Naive thymus-derived CD4-positive, alpha-beta T cell (primary cell): ENCODE data around the gene CUEDC1. TPM values are rescaled to one million over a fixed set of nuclear protein-coding genes. Genes with fewer than 3 reads are reported as not detected.

Experiments
- ATAC-seq: fragments of 150-1000 bp; cut with Tn5 transposase; 2 replicates; pipeline ENCODE4 v1.10.0; 2021; ENCODE audit warnings: mild to moderate bottlenecking, moderate library complexity
- CTCF ChIA-PET: fragments of 350-600 bp; sonication (Branson Sonifier 250); formaldehyde crosslinking; loops from one replicate; lab custom pipeline; 2021; ENCODE audit warnings: antibody characterized with exemption; lab: Charles Lee
- POLR2A ChIA-PET: fragments of 350-600 bp; sonication (Branson Sonifier 250); formaldehyde crosslinking; loops from one replicate; lab custom pipeline; 2021; ENCODE audit warnings: antibody characterized with exemption, inconsistent platforms; lab: Charles Lee
- DNase-seq, 9 donors: peaks; one replicate each; pipeline versions ENCODE4 v3.0.0 to v3.0.0-alpha.2; 2020 to 2022; ENCODE audit warnings: mixed read lengths in 1 of 9
- H3K27ac ChIP-seq: one replicate; pipeline ENCODE4 v1.7.0; 2013; ENCODE audit warnings: mild to moderate bottlenecking, low read depth, low read length, moderate library complexity
- H3K27me3 ChIP-seq, 2 donors: one replicate each; pipeline ENCODE4 v1.7.0; 2013; ENCODE audit warnings: low read length in 2 of 2, mild to moderate bottlenecking in 2 of 2, moderate library complexity in 2 of 2; ENCODE audit not compliant: control insufficient read depth in 2 of 2, insufficient read depth in 2 of 2
- H3K36me3 ChIP-seq, 3 experiments: 1 replicate in 2 of 3; 2 replicates in 1 of 3; pipeline ENCODE4 v1.7.0; 2013; ENCODE audit warnings: low read length in 3 of 3, mild to moderate bottlenecking in 3 of 3, moderate library complexity in 1 of 3; ENCODE audit not compliant: insufficient read depth in 3 of 3, control insufficient read depth in 2 of 3
- H3K4me1 ChIP-seq, 2 donors: one replicate each; pipeline ENCODE4 v1.7.0; 2013; ENCODE audit warnings: low read length in 2 of 2, mild to moderate bottlenecking in 2 of 2, moderate library complexity in 1 of 2; ENCODE audit not compliant: control insufficient read depth in 2 of 2, insufficient read depth in 2 of 2
- H3K4me3 ChIP-seq: 2 replicates; pipeline ENCODE4 v1.7.0; 2013; ENCODE audit warnings: mild to moderate bottlenecking, low read length
- H3K9me3 ChIP-seq, 3 experiments: 1 replicate in 2 of 3; 2 replicates in 1 of 3; pipeline ENCODE4 v1.7.0; 2013; ENCODE audit warnings: low read length in 3 of 3; ENCODE audit not compliant: control insufficient read depth in 2 of 3
- H3K27ac Mint-ChIP-seq, 9 donors: one replicate each; pipeline ENCODE4 v1.8.0; 2020 to 2022; ENCODE audit warnings: mixed read lengths in 9 of 9, mild to moderate bottlenecking in 8 of 9, moderate library complexity in 5 of 9, inconsistent platforms in 2 of 9
- H3K27me3 Mint-ChIP-seq, 5 donors: one replicate each; pipeline ENCODE4 v1.8.0; 2021 to 2022; ENCODE audit warnings: mixed read lengths in 5 of 5, mild to moderate bottlenecking in 1 of 5
- H3K36me3 Mint-ChIP-seq, 5 donors: one replicate each; pipeline ENCODE4 v1.8.0; 2020 to 2022; ENCODE audit warnings: mixed read lengths in 5 of 5, mild to moderate bottlenecking in 3 of 5, inconsistent platforms in 1 of 5
- H3K4me1 Mint-ChIP-seq, 7 donors: one replicate each; pipeline ENCODE4 v1.8.0; 2020 to 2022; ENCODE audit warnings: mixed read lengths in 7 of 7, mild to moderate bottlenecking in 3 of 7, inconsistent platforms in 1 of 7
- H3K4me3 Mint-ChIP-seq, 10 donors: one replicate each; pipeline ENCODE4 v1.8.0; 2020 to 2022; ENCODE audit warnings: mild to moderate bottlenecking in 10 of 10, mixed read lengths in 10 of 10, moderate library complexity in 6 of 10, inconsistent platforms in 2 of 10
- H3K9me3 Mint-ChIP-seq, 11 donors: one replicate each; pipeline ENCODE4 v1.8.0; 2020 to 2022; ENCODE audit warnings: mixed read lengths in 11 of 11, mild to moderate bottlenecking in 4 of 11, inconsistent platforms in 1 of 11, moderate library complexity in 1 of 11
- intact Hi-C, 2 donors: fragments of 100-400 bp; cut with micrococcal nuclease; formaldehyde crosslinking; loops; one replicate each; pipeline ENCODE4 v1.15.1; 2023
- polyA plus RNA-seq, 2 donors: library from polyadenylated mRNA; unstranded; fragments of 300-500 nt; fragmentation: Illumina TruSeq; gene quantifications; one replicate each; pipeline ENCODE4 v1.2.3, GENCODE V29; 2021
- total RNA-seq, 6 experiments: library from RNA in 5 of 6; stranded (reverse) in 5 of 6; gene quantifications; 1 replicate in 5 of 6; 2 replicates in 1 of 6; pipeline ENCODE4 v1.2.3 and lab custom pipeline; 2021 to 2026

The CUEDC1 gene
- total and polyA plus RNA-seq, 7 experiments from 2014 or later: 0.10 to 7.7 (median 1.0) TPM; not detected in 2

DNA sequence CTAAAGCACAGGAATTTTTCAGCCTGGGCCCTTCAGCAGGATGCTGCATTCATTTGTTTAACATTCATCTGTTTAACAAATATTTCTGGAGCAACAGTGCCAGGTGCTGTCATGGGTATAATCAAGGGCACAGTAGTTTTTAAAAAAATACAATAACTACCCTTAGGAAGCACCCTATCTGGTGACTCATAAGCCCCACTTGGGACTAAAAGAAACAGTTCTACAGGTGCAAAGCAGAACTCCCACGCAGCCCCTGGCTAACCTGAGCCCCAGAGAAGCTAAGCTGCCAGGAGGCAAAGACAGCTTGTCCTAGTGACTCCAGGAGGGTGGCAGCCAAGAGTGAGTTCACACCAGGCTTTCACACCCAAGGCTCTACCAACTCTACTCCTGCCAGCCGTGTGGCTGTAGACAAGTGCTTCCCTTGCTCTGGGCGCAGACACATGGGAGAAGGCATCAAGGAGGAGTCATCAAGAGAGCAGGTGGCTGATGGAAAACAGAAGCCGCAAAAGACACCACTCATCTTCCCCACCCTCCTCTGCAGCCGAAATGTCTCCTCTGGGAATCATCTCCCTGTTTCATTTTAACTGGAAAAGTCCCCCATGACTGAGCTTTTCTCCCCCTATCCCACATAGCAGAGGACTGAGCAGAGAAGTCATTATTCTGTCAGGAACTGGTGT, 14.4 kb downstream of the CUEDC1 start:
- H3K36me3 ChIP-seq: no peaks in the 10 kb centered on the region
- no peak overlapping the region for H3K4me3 ChIP-seq
- no peaks in the 10 kb centered on the region for H3K4me1 ChIP-seq
- Mint-ChIP-seq H3K4me1 (peaks cover 0 to 16% (median 11%) of the 10 kb centered on the region in 7 donors), H3K4me3 (no peak overlapping the region), H3K36me3 (no peaks in the 10 kb centered on the region), H3K27ac (no peak overlapping the region), H3K27me3 (peaks cover 4 to 41% (median 11%) of the 10 kb centered on the region in 5 donors), H3K9me3 (peaks cover 0 to 2% (median 0%) of the 10 kb centered on the region in 11 donors)
- intact Hi-C loops: loop anchor here in 1 of 2 donors (10.0 kb wide), 1 partner anchor 46 kb away; no protein-coding TSS in a partner anchor
- ChIA-PET CTCF (interaction anchor here (1.5 kb wide), 1 partner anchor 59 kb away, joined by 3 read pairs; no protein-coding TSS in a partner anchor), POLR2A (interaction anchor here (0.6 kb wide), 1 partner anchor 122 kb away, joined by 3 read pairs; no protein-coding TSS in a partner anchor)
- no peak overlapping the region for H3K27ac ChIP-seq
- ATAC-seq: no peak
- no peak for DNase-seq
- H3K9me3 ChIP-seq: no peaks in the 10 kb centered on the region
- no peaks in the 10 kb centered on the region for H3K27me3 ChIP-seq

DNA sequence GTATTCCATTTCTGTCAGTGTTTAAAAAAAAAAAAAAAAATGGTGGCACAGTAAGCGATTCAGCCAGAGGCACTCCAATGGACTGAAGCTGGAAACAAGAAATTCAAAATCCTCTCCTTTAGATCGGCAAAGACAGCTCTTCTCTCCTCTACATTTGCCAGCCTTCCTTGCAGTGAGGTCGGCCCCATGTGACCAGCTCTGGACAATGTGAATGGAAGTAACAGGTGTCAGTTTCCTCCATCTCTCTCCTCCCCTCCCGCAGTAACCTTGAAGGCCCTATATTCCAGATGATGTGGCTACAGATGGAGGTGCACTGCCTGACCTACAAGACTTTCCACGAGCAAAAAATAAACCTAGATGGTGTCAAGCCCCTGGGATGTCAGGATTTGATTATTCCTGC, 15.0 kb downstream of the CUEDC1 start:
- CTCF ChIA-PET: interaction anchor here (1.5 kb wide), 1 partner anchor 60 kb away, joined by 3 read pairs; no protein-coding TSS in a partner anchor
- DNase-seq: no peak

DNA sequence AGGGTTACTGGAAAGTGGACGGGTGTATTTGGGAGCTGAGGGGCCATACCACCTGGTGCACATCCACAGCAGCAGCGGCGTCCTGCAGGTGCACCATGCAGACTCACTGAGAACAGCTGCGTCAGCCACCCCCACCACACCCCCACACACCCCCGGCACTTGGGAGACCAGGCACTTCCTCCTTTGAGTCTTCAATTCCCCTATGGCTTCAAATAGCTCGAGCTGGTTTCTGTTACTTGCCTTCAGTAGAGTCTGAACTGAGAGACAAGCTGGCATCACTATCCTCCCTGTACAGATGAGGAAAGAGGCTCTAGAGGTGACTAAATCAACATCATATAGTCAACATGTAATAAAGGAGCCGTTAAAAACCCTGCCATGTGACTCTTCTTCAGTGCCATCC, 15.4 kb downstream of the CUEDC1 start:
- Mint-ChIP-seq H3K27ac (no peak overlapping the region), H3K9me3 (peaks cover 0 to 2% (median 0%) of the 10 kb centered on the region in 11 donors), H3K4me1 (peaks cover 0 to 16% (median 11%) of the 10 kb centered on the region in 7 donors), H3K36me3 (no peaks in the 10 kb centered on the region), H3K27me3 (peaks cover 4 to 33% (median 11%) of the 10 kb centered on the region in 5 donors), H3K4me3 (no peak overlapping the region)
- no peaks in the 10 kb centered on the region for H3K36me3 ChIP-seq
- intact Hi-C loops: loop anchor here in 1 of 2 donors (10.0 kb wide), 1 partner anchor 45 kb away; no protein-coding TSS in a partner anchor
- H3K27me3 ChIP-seq: no peaks in the 10 kb centered on the region
- H3K27ac ChIP-seq: no peak overlapping the region
- POLR2A ChIA-PET: interaction anchor here (1.3 to 1.9 kb wide), 2 partner anchors 9 to 50 kb away, joined by 3 to 4 read pairs; no protein-coding TSS in a partner anchor
- CTCF ChIA-PET: interaction anchor here (0.6 kb wide), 1 partner anchor 378 kb away, joined by 3 read pairs; no protein-coding TSS in a partner anchor
- H3K4me3 ChIP-seq: no peak overlapping the region
- no peaks in the 10 kb centered on the region for H3K9me3 ChIP-seq
- no peak for DNase-seq
- no peaks in the 10 kb centered on the region for H3K4me1 ChIP-seq
- ATAC-seq: peak; percentile 86

More for the DNA sequence above, 15.0 kb downstream of the CUEDC1 start:
- ATAC-seq: no peak
- Mint-ChIP-seq H3K27ac (peak overlapping the region in 1 of 9 donors; percentile 59), H3K4me3 (no peak overlapping the region), H3K9me3 (peaks cover 0 to 2% (median 0%) of the 10 kb centered on the region in 11 donors), H3K36me3 (no peaks in the 10 kb centered on the region), H3K27me3 (peaks cover 4 to 36% (median 11%) of the 10 kb centered on the region in 5 donors), H3K4me1 (peaks cover 0 to 16% (median 11%) of the 10 kb centered on the region in 7 donors)
- POLR2A ChIA-PET: interaction anchor here (0.6 to 1.9 kb wide), 2 partner anchors 9 to 121 kb away, joined by 3 to 4 read pairs; no protein-coding TSS in a partner anchor
- Histone ChIP-seq H3K4me1 (no peaks in the 10 kb centered on the region), H3K9me3 (no peaks in the 10 kb centered on the region), H3K27ac (no peak overlapping the region), H3K36me3 (no peaks in the 10 kb centered on the region), H3K4me3 (no peak overlapping the region), H3K27me3 (no peaks in the 10 kb centered on the region)
- intact Hi-C loops: loop anchor here in 1 of 2 donors (10.0 kb wide), 1 partner anchor 45 kb away; no protein-coding TSS in a partner anchor

DNA sequence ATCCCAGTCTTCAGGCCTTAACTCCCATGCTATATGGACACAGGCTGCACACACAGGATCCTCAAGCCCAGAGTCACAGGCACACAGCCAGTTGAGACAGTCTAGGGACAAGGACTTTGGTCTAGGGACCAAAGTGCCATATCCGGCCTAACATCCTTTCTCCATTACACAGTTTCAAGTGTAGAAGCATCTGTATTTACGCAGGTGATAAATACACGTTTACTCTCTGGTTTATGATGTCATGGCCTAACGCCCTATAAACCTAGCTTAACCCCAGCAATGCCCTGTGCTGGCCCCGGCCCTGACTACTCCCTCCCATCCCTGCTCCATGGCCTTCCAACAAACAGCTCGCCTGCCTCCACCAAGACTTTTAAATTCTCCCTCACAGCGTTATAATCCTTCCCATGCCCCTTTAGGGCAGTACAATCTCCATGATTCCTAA, 17.1 kb downstream of the CUEDC1 start:
- H3K4me3 ChIP-seq: no peak overlapping the region
- Mint-ChIP-seq H3K4me3 (no peak overlapping the region), H3K27ac (peak overlapping the region in 1 of 9 donors; percentile 1), H3K27me3 (peaks cover 4 to 24% (median 11%) of the 10 kb centered on the region in 5 donors), H3K36me3 (no peaks in the 10 kb centered on the region), H3K9me3 (no peaks in the 10 kb centered on the region), H3K4me1 (peaks cover 0 to 16% (median 11%) of the 10 kb centered on the region in 7 donors)
- H3K27ac ChIP-seq: no peak overlapping the region
- ATAC-seq: no peak
- POLR2A ChIA-PET: interaction anchor here (1.4 to 1.9 kb wide), 2 partner anchors 11 to 88 kb away, joined by 3 to 4 read pairs; partner anchors contain the start of gene MRPS23
- H3K9me3 ChIP-seq: no peaks in the 10 kb centered on the region
- CTCF ChIA-PET: no interaction called here
- H3K36me3 ChIP-seq: no peaks in the 10 kb centered on the region
- no peaks in the 10 kb centered on the region for H3K27me3 ChIP-seq
- DNase-seq: no peak
- no peaks in the 10 kb centered on the region for H3K4me1 ChIP-seq
- intact Hi-C loops: no loop called here

DNA sequence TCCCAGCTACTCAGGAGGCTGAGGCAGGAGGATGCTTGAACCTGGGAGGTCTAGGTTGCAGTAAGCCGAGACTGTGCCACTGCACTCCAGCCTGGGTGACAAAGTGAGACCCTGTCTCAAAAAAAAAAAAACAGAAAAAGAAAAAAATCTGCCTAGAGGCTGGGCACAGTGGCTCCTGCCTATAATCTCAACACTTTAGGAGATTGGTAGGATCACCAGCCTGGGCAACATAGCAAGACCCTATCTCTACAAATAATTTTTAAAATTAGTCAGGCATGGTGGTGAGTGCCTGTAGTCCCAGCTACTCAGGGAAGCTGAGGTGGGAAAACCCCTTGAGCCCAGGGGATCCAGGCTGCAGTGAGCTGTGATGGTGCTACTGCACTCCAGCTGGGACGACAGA, 17.7 kb downstream of the CUEDC1 start:
- no peak overlapping the region for H3K4me3 Mint-ChIP-seq
- Histone ChIP-seq H3K27ac (no peak overlapping the region), H3K9me3 (no peaks in the 10 kb centered on the region), H3K4me1 (no peaks in the 10 kb centered on the region), H3K27me3 (no peaks in the 10 kb centered on the region), H3K36me3 (no peaks in the 10 kb centered on the region), H3K4me3 (no peak overlapping the region)
- peaks cover 4 to 26% (median 11%) of the 10 kb centered on the region in 5 donors for H3K27me3 Mint-ChIP-seq
- ChIA-PET CTCF (no interaction called here), POLR2A (no interaction called here)
- no peaks in the 10 kb centered on the region for H3K9me3 Mint-ChIP-seq
- H3K36me3 Mint-ChIP-seq: no peaks in the 10 kb centered on the region
- peaks cover 0 to 16% (median 11%) of the 10 kb centered on the region in 7 donors for H3K4me1 Mint-ChIP-seq
- H3K27ac Mint-ChIP-seq: no peak overlapping the region
- DNase-seq (no peak), ATAC-seq (no peak)
- intact Hi-C loops: no loop called here

DNA sequence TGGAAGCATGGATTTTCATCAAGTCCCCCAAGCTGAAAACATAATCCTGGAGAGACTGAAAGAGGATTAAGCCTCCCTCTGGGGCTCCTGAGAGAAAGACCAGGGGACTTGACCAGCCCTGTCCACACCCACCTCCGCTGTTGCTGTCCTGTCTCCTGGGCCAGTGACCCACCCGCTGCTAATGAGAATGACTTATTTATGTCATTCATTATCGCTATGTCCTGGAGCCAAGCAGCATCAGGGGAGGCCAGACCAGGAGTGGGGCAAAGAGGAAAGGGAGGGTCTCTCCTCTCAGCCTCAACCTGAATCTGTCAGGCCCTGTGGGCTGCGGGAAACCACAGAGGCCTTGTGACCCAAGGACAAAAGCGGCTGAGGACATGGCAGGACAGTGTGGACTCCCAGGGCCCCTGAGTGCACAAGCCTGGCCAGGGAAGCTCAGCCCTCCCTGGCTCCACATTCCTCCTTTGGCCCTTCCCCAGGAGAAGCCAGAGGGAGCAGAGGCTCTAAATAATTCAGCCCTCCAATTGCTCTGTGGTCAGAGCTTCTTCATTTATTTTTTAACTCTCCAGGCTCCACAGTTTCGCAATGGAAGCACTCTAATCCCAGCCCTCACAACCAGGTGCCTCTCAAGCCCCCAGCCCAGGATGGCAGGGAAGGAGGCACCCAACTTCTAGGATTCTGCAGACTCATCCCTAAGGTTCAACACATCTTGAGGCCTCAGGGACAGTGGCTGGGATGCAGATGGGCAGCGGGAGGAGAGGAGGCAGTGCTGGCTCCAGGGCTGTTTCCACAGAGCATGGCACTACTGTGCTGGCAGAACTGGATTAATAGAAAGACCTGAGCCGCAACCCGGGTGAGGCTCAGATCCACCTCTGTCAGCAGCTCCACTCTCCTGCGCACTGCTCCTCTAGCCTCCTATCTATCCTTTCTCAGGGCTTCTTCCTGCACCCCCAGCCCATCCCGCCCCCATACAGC, 19.1 kb downstream of the CUEDC1 start:
- Mint-ChIP-seq H3K4me1 (peaks cover 0 to 13% (median 11%) of the 10 kb centered on the region in 7 donors), H3K27ac (no peak overlapping the region), H3K4me3 (no peak overlapping the region), H3K27me3 (peaks cover 4 to 24% (median 11%) of the 10 kb centered on the region in 5 donors), H3K36me3 (no peaks in the 10 kb centered on the region), H3K9me3 (no peaks in the 10 kb centered on the region)
- ChIA-PET POLR2A (no interaction called here), CTCF (no interaction called here)
- H3K9me3 ChIP-seq: no peaks in the 10 kb centered on the region
- H3K4me1 ChIP-seq: no peaks in the 10 kb centered on the region
- no peaks in the 10 kb centered on the region for H3K36me3 ChIP-seq
- H3K4me3 ChIP-seq: no peak overlapping the region
- H3K27me3 ChIP-seq: no peaks in the 10 kb centered on the region
- no peak for DNase-seq
- no peak for ATAC-seq
- intact Hi-C loops: no loop called here
- H3K27ac ChIP-seq: no peak overlapping the region
